DND-41 (cell line): ENCODE data around the gene UBE3C.

ENCODE experiments used
- EZH2 ChIP-seq: IDR thresholded peaks from 3 replicates; pipeline ENCODE4 v1.6.1; 2012; ENCODE audit warnings: borderline replicate concordance, low read depth, mild to moderate bottlenecking, moderate library complexity, low read length, inconsistent platforms; ENCODE audit not compliant: severe bottlenecking
- TF ChIP-seq, protein P1 (sequence below): IDR thresholded peaks from 2 replicates; pipeline ENCODE4 v1.5.1; 2012; ENCODE audit warnings: borderline replicate concordance, low read length, moderate library complexity, mild to moderate bottlenecking; ENCODE audit not compliant: poor library complexity, severe bottlenecking; ENCODE audit errors: extremely low read depth

DNA sequence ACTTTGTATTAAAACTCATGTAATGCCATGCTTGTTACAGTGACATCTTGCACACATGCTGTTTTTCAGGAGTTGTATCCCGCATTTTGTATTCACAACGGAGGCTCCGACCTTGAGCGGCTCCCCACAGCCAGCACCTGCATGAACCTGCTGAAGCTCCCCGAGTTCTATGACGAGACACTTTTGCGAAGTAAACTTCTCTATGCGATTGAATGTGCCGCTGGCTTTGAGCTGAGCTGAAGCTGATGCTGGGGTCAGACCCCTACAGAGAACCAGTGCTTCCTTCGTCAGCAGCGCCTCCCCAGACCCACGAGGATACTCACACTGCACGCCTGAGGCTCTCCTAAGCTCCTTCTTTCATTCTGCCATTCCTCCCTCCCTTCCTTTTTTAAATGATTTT lies 128.8 kb downstream of the UBE3C start:
- TF ChIP-seq, protein P1, sequence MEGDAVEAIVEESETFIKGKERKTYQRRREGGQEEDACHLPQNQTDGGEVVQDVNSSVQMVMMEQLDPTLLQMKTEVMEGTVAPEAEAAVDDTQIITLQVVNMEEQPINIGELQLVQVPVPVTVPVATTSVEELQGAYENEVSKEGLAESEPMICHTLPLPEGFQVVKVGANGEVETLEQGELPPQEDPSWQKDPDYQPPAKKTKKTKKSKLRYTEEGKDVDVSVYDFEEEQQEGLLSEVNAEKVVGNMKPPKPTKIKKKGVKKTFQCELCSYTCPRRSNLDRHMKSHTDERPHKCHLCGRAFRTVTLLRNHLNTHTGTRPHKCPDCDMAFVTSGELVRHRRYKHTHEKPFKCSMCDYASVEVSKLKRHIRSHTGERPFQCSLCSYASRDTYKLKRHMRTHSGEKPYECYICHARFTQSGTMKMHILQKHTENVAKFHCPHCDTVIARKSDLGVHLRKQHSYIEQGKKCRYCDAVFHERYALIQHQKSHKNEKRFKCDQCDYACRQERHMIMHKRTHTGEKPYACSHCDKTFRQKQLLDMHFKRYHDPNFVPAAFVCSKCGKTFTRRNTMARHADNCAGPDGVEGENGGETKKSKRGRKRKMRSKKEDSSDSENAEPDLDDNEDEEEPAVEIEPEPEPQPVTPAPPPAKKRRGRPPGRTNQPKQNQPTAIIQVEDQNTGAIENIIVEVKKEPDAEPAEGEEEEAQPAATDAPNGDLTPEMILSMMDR, result no peak
- no peak for TF ChIP-seq EZH2
